Testis (tissue), 3 donors: ENCODE measurements around the gene TTC39A. TPM values are rescaled to one million over a fixed set of nuclear protein-coding genes. Genes with fewer than 3 reads are reported as not detected.

Experiments
- DNase-seq: peaks from one replicate; pipeline ENCODE4 v3.0.0-alpha.2; 2019
- H3K27ac ChIP-seq, 2 donors: fragments of 200-600 bp; sonication (generic); one replicate each; pipeline ENCODE4 v1.5.1; 2019
- H3K27me3 ChIP-seq: fragments of 200-600 bp; sonication (generic); one replicate; pipeline ENCODE4 v1.5.1; 2019
- H3K36me3 ChIP-seq: fragments of 200-600 bp; sonication (generic); one replicate; pipeline ENCODE4 v1.5.1; 2017; ENCODE audit warnings: low read depth; ENCODE audit errors: missing control alignments
- H3K4me1 ChIP-seq: fragments of 200-600 bp; sonication (generic); one replicate; pipeline ENCODE4 v1.5.1; 2019
- H3K4me3 ChIP-seq, 2 donors: fragments of 200-600 bp; sonication (generic); one replicate each; pipeline ENCODE4 v1.5.1; 2017 to 2019
- H3K9me3 ChIP-seq: fragments of 200-600 bp; sonication (generic); one replicate; pipeline ENCODE4 v1.5.1; 2017
- POLR2A ChIP-seq: fragments of 450-650 bp; IDR thresholded peaks from one replicate; pipeline ENCODE4 v1.6.1; 2017; ENCODE audit warnings: antibody characterized with exemption, mild to moderate bottlenecking, moderate library complexity
- WGBS, 2 donors: methylation state at CpG; one replicate each; pipeline ENCODE4 v1.1.5; 2018; 5-methylcytosine and 5-hydroxymethylcytosine counted together
- intact Hi-C: fragments of 100-400 bp; cut with DNase I; formaldehyde crosslinking; loops from one replicate; pipeline ENCODE4 v1.15.1; 2023; ENCODE audit warnings: low total_unique reads
- polyA plus RNA-seq: library from polyadenylated mRNA; stranded (reverse); fragments of 350-450 nt; fragmentation: Illumina TruSeq; extraction: RNeasy Lipid Tissue Mini Kit (QIAGEN cat#74804); gene quantifications from one replicate; pipeline ENCODE4 v1.2.3, GENCODE V29; 2014; ENCODE audit warnings: low read depth, low replicate concordance; ENCODE audit not compliant: insufficient read depth
- total RNA-seq, 2 donors: library from RNA; depleted of rRNA; stranded (reverse); fragments of >200 nt; gene quantifications; one replicate each; pipeline ENCODE4 v1.2.3, GENCODE V29; 2016
- TF ChIP-seq, protein P1 (sequence below), 3 experiments: fragments of 450-650 bp in 2 of 3; fragments of 200-600 bp in 1 of 3; sonication (generic) in 1 of 3; IDR thresholded peaks; one replicate each; pipeline ENCODE4 v1.5.1; 2016 to 2019; ENCODE audit warnings: antibody characterized with exemption in 3 of 3, mild to moderate bottlenecking in 2 of 3, moderate library complexity in 1 of 3

Gene TTC39A
- total and polyA plus RNA-seq, 3 donors from 2014 or later, result 64.7 to 121 (median 120) TPM

DNA sequence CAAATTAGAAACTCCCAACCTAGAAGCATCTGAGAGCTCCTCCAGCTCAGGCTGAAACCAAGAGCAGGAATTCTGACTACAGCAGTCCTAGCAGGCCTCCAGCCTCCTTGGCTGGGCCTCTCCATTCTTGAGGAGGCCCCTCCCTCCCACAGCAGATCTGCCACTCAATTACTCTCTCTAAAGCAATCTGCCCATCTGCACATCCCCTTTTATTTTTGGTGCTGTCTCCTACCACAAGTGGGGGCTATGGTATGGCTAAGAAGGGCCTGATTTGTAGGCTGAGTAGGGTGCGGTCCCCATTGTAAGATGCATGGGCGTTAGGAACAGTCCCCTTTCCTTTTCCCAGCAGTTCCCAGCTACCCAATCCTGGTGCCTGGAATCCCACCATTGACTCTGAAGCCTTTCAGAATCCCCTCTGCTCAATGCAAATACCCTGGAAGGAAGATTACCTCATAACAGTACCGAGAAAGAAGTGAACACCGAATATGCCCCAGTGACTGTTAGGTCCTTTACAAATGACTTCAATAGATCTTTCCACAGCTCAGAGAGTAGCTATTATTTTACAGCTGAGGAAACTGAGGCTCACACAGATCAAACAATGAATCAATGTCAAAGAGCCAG is 11.6 kb upstream of the TTC39A start:
- no peaks in the 10 kb centered on the region for H3K27me3 ChIP-seq
- WGBS, 2 donors, result 94% methylated on average over 4 of the region's 4 CpGs
- H3K4me1 ChIP-seq, result no peaks in the 10 kb centered on the region
- no peaks in the 10 kb centered on the region for H3K9me3 ChIP-seq
- H3K36me3 ChIP-seq, result no peaks in the 10 kb centered on the region
- intact Hi-C loops, result no loop called here
- no peak for TF ChIP-seq POLR2A
- TF ChIP-seq, protein P1, sequence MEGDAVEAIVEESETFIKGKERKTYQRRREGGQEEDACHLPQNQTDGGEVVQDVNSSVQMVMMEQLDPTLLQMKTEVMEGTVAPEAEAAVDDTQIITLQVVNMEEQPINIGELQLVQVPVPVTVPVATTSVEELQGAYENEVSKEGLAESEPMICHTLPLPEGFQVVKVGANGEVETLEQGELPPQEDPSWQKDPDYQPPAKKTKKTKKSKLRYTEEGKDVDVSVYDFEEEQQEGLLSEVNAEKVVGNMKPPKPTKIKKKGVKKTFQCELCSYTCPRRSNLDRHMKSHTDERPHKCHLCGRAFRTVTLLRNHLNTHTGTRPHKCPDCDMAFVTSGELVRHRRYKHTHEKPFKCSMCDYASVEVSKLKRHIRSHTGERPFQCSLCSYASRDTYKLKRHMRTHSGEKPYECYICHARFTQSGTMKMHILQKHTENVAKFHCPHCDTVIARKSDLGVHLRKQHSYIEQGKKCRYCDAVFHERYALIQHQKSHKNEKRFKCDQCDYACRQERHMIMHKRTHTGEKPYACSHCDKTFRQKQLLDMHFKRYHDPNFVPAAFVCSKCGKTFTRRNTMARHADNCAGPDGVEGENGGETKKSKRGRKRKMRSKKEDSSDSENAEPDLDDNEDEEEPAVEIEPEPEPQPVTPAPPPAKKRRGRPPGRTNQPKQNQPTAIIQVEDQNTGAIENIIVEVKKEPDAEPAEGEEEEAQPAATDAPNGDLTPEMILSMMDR (IDR thresholded peaks at IDR 0.05), result no peak
- no peak overlapping the region for H3K4me3 ChIP-seq
- DNase-seq, result no peak
- no peak overlapping the region for H3K27ac ChIP-seq

DNA sequence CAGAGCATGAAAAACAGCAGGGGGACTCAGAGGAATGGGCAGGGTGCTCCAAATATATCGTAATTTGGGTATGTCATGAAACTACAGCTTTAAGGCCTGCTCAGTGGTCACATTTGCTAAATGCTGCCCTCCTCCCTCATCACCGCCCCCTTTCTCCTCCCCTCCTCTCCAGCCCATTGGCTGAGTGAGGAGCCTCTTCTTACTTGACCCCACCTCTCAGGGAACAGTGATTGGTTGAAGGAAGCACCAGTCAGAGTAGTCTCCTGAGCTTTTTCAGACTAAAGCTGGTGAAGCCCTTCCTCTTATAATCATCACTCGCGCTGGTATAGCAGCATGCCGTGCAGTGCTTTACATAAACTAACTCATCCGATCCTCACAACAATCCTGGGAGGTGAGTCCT is 10.0 kb upstream of the TTC39A start:
- WGBS, 2 donors, result 95 to 96% methylated on average over 6 of the region's 6 CpGs
- TF ChIP-seq POLR2A, result no peak
- TF ChIP-seq, protein P1 (IDR thresholded peaks at IDR 0.05), result no peak
- H3K36me3 ChIP-seq, result no peaks in the 10 kb centered on the region
- H3K27ac ChIP-seq, result no peak overlapping the region
- H3K4me3 ChIP-seq, result no peak overlapping the region
- no peaks in the 10 kb centered on the region for H3K9me3 ChIP-seq
- no peaks in the 10 kb centered on the region for H3K4me1 ChIP-seq
- no peaks in the 10 kb centered on the region for H3K27me3 ChIP-seq
- DNase-seq, result no peak
- intact Hi-C loops, result no loop called here

DNA sequence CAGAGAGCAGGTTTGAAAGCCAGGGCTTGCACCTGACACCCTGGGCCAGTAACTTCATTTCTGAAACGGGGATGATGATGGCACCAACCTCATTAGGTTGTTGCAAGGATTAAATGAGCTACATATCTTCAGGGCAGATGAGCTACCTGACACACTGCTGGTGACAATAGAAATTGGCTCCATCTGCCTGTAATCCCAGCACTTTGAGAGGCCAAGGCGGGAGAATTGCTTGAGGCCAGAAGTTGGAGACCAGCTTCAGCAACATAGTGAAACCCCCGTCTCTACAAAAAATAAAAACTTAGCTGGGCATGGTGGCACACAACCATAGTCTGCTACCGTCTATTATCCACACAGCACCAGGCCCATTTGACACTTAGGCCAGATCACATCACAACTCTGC is 6.3 kb upstream of the TTC39A start:
- H3K9me3 ChIP-seq, result no peaks in the 10 kb centered on the region
- H3K36me3 ChIP-seq, result no peaks in the 10 kb centered on the region
- no peak overlapping the region for H3K27ac ChIP-seq
- H3K4me1 ChIP-seq, result no peaks in the 10 kb centered on the region
- intact Hi-C loops, result no loop called here
- TF ChIP-seq, protein P1 (IDR thresholded peaks at IDR 0.05), result no peak
- TF ChIP-seq POLR2A, result no peak
- WGBS, 2 donors, result 94 to 97% methylated on average over 4 of the region's 4 CpGs
- no peak overlapping the region for H3K4me3 ChIP-seq
- H3K27me3 ChIP-seq, result no peaks in the 10 kb centered on the region
- no peak for DNase-seq

DNA sequence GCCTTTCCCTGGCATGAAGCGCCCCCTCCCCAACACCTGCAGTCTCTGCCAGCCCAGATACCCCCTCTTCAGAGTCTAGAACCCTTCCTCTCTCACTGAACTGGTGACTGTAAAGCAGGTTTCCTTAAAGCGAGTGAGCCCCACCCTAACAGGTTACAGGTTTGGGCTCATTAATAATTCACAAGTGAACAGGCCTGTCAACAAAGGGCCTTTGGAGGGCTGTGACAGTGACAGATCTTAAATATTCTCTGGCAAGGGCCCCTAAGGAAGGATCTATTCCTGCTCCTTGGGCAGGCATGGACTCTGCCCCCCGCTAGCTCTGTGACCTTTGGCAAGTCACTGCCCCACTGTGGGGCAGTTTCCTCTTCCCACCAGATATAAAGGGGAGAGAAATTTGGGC is 5.6 kb upstream of the TTC39A start:
- H3K27ac ChIP-seq, result no peak overlapping the region
- H3K4me3 ChIP-seq, result no peak overlapping the region
- H3K27me3 ChIP-seq, result no peaks in the 10 kb centered on the region
- H3K9me3 ChIP-seq, result no peaks in the 10 kb centered on the region
- DNase-seq, result no peak
- intact Hi-C loops, result no loop called here
- H3K4me1 ChIP-seq, result peaks cover under 1% of the 10 kb centered on the region
- TF ChIP-seq, protein P1 (IDR thresholded peaks at IDR 0.05), result no peak
- no peak for TF ChIP-seq POLR2A
- no peaks in the 10 kb centered on the region for H3K36me3 ChIP-seq
- 87 to 99% methylated on average over 3 of the region's 3 CpGs for WGBS, 2 donors
